Stimulated activated naive CD4-positive, alpha-beta T cell (primary cell): ENCODE data around the gene TMEM254.
"Not testable (repeated sequence)": the region's sequence is repeated elsewhere in the genome, so short reads cannot be mapped to it uniquely, and the experiment has no call there.

Source experiments
- DNase-seq, 6 experiments: peaks; one replicate each; lab custom pipeline; 2025; lab: John Stamatoyannopoulos, UW

Gene TMEM254

GRCh38 chr10:80077869-80078447, 507 bp upstream of the TMEM254 start:
- DNase-seq = no peak

GRCh38 chr10:80079312-80079719, 851 bp downstream of the TMEM254 start:
- DNase-seq = no peak

- no peak for DNase-seq
Measured at GRCh38 chr10:80081026-80081425, 2.6 kb downstream of the TMEM254 start.

- no peak for DNase-seq
Measured at GRCh38 chr10:80081801-80082750, 3.6 kb downstream of the TMEM254 start.

- no peak for DNase-seq
Measured at GRCh38 chr10:80090121-80090520, 11.7 kb downstream of the TMEM254 start.

- no peak for DNase-seq
Measured at GRCh38 chr10:80094231-80094630, 15.8 kb downstream of the TMEM254 start.

GRCh38 chr10:80098272-80098671, 19.8 kb downstream of the TMEM254 start:
- DNase-seq = not testable (repeated sequence)

GRCh38 chr10:80099295-80099694, 20.8 kb downstream of the TMEM254 start:
- not testable (repeated sequence) for DNase-seq

GRCh38 chr10:80100116-80100515, 21.7 kb downstream of the TMEM254 start:
- no peak for DNase-seq

- DNase-seq = no peak
Measured at GRCh38 chr10:80100861-80101695, 22.6 kb downstream of the TMEM254 start.

GRCh38 chr10:80104066-80104926, 25.8 kb downstream of the TMEM254 start:
- DNase-seq = peak in 1 of 6 experiments; percentile 7

GRCh38 chr10:80108576-80109239, 30.2 kb downstream of the TMEM254 start:
- no peak for DNase-seq

- no peak for DNase-seq
Measured at GRCh38 chr10:80110986-80111385, 32.5 kb downstream of the TMEM254 start.

GRCh38 chr10:80118669-80119068, 40.2 kb downstream of the TMEM254 start:
- DNase-seq = no peak

- DNase-seq = no peak
Measured at GRCh38 chr10:80122110-80122710, 43.7 kb downstream of the TMEM254 start.

GRCh38 chr10:80122746-80123145, 44.3 kb downstream of the TMEM254 start:
- DNase-seq = no peak

GRCh38 chr10:80126876-80127275, 48.4 kb downstream of the TMEM254 start:
- DNase-seq = no peak

- DNase-seq = no peak
Measured at GRCh38 chr10:80131499-80131901, 53.0 kb downstream of the TMEM254 start.

- DNase-seq = no peak
Measured at GRCh38 chr10:80132299-80133139, 54.1 kb downstream of the TMEM254 start, which contains the start of gene PLAC9. Gene PLAC9 (plus strand): TSS chr10:80132730. CDS start chr10:80132763, 33 bp downstream.
